Measurements from ENCODE around the gene SLC25A4.
"Not testable (repeated sequence)": the region's sequence is repeated elsewhere in the genome, so short reads cannot be mapped to it uniquely, and the experiment has no call there.

Gene SLC25A4

GRCh38 chr4:185183622-185184281 is 40.7 kb downstream of the SLC25A4 start:
- DNase-seq (ENCODE audit: low spot score), result peak; percentile 79

GRCh38 chr4:185186769-185187168 is 43.7 kb downstream of the SLC25A4 start:
- DNase-seq (ENCODE audit: low spot score), result no peak

- no peak for DNase-seq (ENCODE audit: low spot score)
Observed at GRCh38 chr4:185189606-185190305, 46.7 kb downstream of the SLC25A4 start.

- DNase-seq (ENCODE audit: low spot score), result no peak
Observed at GRCh38 chr4:185190306-185190856, 47.3 kb downstream of the SLC25A4 start.

- DNase-seq (ENCODE audit: low spot score), result no peak
Observed at GRCh38 chr4:185192059-185192458, 49.0 kb downstream of the SLC25A4 start.

- DNase-seq (ENCODE audit: low spot score), result no peak
Observed at GRCh38 chr4:185194924-185195888, 52.1 kb downstream of the SLC25A4 start.

GRCh38 chr4:185196437-185196836 is 53.4 kb downstream of the SLC25A4 start:
- no peak for DNase-seq (ENCODE audit: low spot score)

GRCh38 chr4:185198189-185198588 is 55.1 kb downstream of the SLC25A4 start:
- DNase-seq (ENCODE audit: low spot score), result not testable (repeated sequence)

Data from activated CD4-positive, alpha-beta T cell treated with anti-CD3 and anti-CD28 coated beads, Interleukin-2, Interleukin-4, amounts not matched to agents 100 ng/mL and 50 ng/mL, durations not matched to agents 16 hours and 8 hours (primary cell).